ENCODE results near the gene HAUS1. TPM values are rescaled to one million over a fixed set of nuclear protein-coding genes. Genes with fewer than 3 reads are reported as not detected.
A peak's percentile ranks its signal among the peaks of the same experiment; 100 is the strongest.
"Not testable (repeated sequence)": the region's sequence is repeated elsewhere in the genome, so short reads cannot be mapped to it uniquely, and the experiment has no call there.

HAUS1 gene
- total RNA-seq, 2 donors from 2014 or later: 34.3 to 54.5 TPM

DNA sequence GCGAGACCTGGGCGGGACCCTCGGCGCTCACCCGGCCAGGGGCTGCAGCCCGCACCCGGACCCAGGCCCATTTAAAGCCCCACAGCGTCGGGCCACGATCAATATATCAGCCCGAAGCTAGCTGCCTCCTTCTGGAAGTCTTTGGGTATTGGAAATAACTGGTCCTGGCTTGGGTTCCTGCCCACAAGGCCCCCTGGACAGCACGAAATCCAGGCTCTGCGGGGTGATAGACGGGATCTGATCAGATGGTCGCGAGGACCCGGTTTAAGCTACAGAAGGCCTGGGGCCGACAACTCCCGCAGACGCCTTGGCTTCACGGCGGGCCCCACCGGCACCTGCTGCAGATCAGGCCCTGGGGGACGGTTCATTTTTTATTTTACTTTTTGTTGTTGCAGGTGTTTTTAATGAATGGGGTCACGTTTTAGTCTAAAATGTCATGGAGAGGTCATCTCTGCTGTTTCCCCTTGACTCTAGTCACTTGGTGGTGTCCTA, 31.8 kb upstream of the HAUS1 start:
- Mint-ChIP-seq H3K27me3 (no peaks in the 10 kb centered on the region), H3K4me1 (peaks cover 22% of the 10 kb centered on the region), H3K36me3 (ENCODE audit: low read depth) (peaks cover 5% of the 10 kb centered on the region), H3K27ac (no peak overlapping the region), H3K4me3 (peak overlapping the region; percentile 19), H3K9me3 (no peaks in the 10 kb centered on the region)
- no peak for ATAC-seq (replicated peaks)

DNA sequence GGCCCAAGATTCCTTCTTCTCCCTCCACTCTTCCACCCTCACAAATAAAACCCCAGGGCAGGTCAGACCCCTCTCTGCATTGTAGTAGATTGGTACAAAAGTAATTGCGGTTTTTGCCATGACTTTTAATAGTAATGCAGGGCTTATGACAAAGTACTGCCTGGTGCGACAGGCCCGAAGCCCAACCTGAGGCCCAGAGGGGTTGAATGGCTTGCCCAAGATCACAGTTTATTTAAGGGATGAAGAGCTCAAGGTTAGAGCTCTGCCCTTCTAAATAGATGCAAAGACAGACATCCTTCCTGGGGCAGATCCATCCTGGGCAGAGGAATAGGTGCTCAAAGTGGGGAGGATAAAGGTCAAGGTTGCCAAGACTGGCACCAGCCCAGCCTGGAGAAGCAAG, 31.2 kb upstream of the HAUS1 start:
- Mint-ChIP-seq H3K9me3 (no peaks in the 10 kb centered on the region), H3K36me3 (ENCODE audit: low read depth) (peaks cover 5% of the 10 kb centered on the region)
- ATAC-seq (replicated peaks): no peak

DNA sequence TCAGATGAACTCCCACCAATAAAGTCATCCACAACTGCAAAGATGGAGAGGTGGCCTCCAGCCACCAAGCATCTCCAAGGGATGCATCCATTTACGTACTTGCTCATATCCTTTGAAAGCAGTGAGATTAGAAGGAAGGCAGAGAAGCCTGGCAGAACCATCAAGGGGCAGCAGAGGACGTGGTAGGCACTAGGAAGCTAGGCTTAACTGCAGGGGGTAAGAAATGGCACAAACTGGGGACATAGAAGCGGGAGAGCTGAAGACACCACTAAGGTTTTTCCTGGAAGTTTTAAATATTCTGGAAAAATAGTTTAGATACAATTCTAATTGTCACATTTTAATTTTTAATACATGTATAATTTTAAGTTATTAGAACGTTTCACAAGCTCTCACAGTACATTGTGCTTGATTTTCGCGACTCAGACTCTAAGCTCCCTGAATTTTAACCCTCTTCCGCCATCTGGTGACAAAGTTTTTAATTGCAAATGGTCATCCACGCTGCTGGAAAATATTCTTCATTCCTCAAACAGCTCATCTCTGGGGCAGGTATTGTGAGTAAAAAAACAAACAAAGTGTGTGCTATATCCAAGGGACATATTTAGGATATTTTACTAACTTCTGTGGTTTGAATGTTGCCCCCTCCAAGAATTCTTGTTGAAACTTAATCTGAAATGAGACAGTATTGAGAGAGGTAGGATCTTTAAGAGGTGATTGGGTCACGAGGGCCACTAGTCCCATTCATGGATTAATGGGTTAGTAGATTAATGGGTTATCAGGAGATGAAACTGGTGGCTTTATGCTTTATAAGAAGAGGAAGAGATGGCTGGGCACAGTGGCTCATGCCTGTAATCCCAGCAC, 30.5 kb upstream of the HAUS1 start:
- Mint-ChIP-seq H3K36me3 (ENCODE audit: low read depth) (peaks cover 6% of the 10 kb centered on the region), H3K27me3 (no peaks in the 10 kb centered on the region), H3K9me3 (no peaks in the 10 kb centered on the region), H3K4me1 (peaks cover 20% of the 10 kb centered on the region), H3K4me3 (peak overlapping the region; percentile 19), H3K27ac (peak overlapping the region; percentile 52)
- peak; percentile 54 for ATAC-seq (replicated peaks)

More for the DNA sequence above, 31.2 kb upstream of the HAUS1 start:
- H3K4me1 Mint-ChIP-seq: peaks cover 22% of the 10 kb centered on the region
- no peak overlapping the region for H3K27ac Mint-ChIP-seq
- peak overlapping the region; percentile 19 for H3K4me3 Mint-ChIP-seq
- H3K27me3 Mint-ChIP-seq: no peaks in the 10 kb centered on the region

DNA sequence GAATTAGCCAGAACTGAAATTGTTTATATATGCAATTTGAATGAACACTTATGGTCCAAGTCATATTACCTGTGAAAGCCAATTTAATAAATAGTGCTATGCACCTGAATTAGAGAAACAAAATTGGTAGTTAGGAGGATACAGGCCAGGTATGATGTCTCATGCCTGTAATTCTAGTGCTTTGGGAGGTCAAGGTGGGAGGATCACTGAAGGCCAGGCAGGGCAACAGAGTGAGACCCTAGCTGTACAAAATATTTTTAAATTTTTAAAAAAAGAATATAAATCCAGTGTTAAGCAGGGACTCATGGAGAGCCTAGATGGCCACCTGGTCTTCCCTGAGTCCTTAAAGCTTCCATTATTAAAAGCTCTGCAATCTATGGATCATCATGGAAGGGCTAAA, 24.8 kb upstream of the HAUS1 start:
- no peak for ATAC-seq (replicated peaks)
- Mint-ChIP-seq H3K27me3 (no peaks in the 10 kb centered on the region), H3K27ac (no peak overlapping the region), H3K36me3 (ENCODE audit: low read depth) (peaks cover 61% of the 10 kb centered on the region), H3K9me3 (no peaks in the 10 kb centered on the region), H3K4me3 (no peak overlapping the region), H3K4me1 (no peaks in the 10 kb centered on the region)

DNA sequence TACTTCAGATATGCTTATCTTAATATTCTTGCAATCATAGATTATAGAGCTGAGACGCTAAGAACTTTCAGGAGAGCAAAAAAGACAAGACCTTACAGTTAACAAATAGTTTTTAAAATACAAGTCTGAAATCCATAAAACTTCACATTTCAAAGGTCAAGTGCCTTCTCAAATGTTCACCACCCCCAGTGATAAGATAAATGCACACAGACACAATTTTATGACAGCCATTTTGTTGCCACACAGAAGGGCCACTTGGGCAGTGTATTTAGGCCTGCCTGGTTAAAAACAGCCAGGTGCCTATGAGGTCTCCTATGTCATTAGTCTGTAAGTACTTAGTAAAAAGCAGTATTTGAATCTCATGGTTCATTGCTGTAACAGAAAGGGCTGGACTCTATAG, 24.0 kb upstream of the HAUS1 start:
- Mint-ChIP-seq H3K9me3 (no peaks in the 10 kb centered on the region), H3K4me1 (no peaks in the 10 kb centered on the region), H3K36me3 (ENCODE audit: low read depth) (peaks cover 70% of the 10 kb centered on the region), H3K27me3 (no peaks in the 10 kb centered on the region), H3K27ac (no peak overlapping the region), H3K4me3 (no peak overlapping the region)
- no peak for ATAC-seq (replicated peaks)

- Mint-ChIP-seq H3K27me3 (no peaks in the 10 kb centered on the region), H3K9me3 (no peaks in the 10 kb centered on the region), H3K4me3 (no peak overlapping the region), H3K36me3 (ENCODE audit: low read depth) (peaks cover 99% of the 10 kb centered on the region), H3K4me1 (no peaks in the 10 kb centered on the region), H3K27ac (no peak overlapping the region)
- no peak for ATAC-seq (replicated peaks)
These were observed 19.8 kb upstream of the HAUS1 start for GRCh38 chr18:46084431-46084830.

- not testable (repeated sequence) for H3K4me1 Mint-ChIP-seq; H3K9me3 Mint-ChIP-seq; H3K27me3 Mint-ChIP-seq; H3K4me3 Mint-ChIP-seq; ATAC-seq (replicated peaks)
- H3K27ac Mint-ChIP-seq: peak overlapping the region; percentile 61
- peaks cover 100% of the 10 kb centered on the region for H3K36me3 Mint-ChIP-seq (ENCODE audit: low read depth)
These were observed 15.7 kb upstream of the HAUS1 start for GRCh38 chr18:46088501-46088900.

DNA sequence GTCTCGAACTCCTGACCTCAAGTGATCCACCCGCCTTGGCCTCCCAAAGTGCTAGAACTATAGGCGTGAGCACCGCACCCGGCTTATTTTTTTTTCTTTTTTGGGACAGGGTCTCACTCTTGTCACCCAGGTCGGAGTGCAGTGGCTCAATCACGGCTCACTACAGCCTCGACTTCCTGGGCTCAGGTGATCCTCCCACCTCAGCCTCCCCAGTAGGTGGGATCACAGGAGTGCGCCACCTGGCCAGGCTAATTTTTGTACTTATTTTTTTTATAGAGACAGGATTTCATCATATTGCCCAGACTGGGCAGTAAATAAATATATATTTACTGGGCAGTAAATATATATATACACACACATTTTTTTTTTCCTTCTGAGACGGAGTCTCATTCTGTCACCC, 8.7 kb upstream of the HAUS1 start:
- no peaks in the 10 kb centered on the region for H3K9me3 Mint-ChIP-seq
- ATAC-seq (replicated peaks): no peak
- H3K4me1 Mint-ChIP-seq: peaks cover 14% of the 10 kb centered on the region
- H3K36me3 Mint-ChIP-seq (ENCODE audit: low read depth): peaks cover 70% of the 10 kb centered on the region
- H3K27ac Mint-ChIP-seq: peak overlapping the region; percentile 62
- H3K27me3 Mint-ChIP-seq: no peaks in the 10 kb centered on the region
- peak overlapping the region; percentile 97 for H3K4me3 Mint-ChIP-seq

DNA sequence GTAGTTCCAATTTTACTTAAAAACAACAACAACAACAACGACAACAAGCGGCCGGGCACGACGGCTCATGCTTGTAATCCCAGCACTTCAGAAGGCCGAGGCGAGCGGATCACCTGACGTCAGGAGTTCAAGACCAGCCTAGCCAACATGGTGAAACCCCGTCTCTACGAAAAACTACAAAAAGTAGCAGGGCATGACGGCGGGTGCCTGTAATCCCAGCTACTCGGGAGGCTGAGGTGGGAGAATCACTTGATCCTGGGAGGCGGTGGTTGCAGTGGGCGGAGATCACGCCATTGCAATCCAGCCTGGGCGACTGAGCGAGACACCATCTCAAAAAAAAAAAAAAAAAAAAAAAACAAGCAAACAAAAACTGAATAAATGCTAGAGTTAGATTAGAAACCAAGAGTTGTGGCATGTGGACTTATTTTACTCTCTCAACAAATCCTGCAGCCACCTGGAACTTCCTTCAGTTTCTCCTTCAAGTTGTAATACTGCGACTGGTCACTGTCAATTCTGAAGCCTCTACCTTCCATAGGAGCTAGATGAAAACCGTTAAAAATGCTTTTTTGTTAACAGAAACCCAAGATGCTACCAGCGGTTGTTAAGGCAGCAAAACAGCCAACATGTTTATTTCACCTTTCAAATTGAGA, 7.4 kb upstream of the HAUS1 start:
- ATAC-seq (replicated peaks): no peak
- Mint-ChIP-seq H3K27ac (peak overlapping the region; percentile 96), H3K4me1 (peaks cover 8% of the 10 kb centered on the region), H3K4me3 (peak overlapping the region; percentile 97), H3K36me3 (ENCODE audit: low read depth) (peaks cover 57% of the 10 kb centered on the region), H3K27me3 (no peaks in the 10 kb centered on the region), H3K9me3 (no peaks in the 10 kb centered on the region)

DNA sequence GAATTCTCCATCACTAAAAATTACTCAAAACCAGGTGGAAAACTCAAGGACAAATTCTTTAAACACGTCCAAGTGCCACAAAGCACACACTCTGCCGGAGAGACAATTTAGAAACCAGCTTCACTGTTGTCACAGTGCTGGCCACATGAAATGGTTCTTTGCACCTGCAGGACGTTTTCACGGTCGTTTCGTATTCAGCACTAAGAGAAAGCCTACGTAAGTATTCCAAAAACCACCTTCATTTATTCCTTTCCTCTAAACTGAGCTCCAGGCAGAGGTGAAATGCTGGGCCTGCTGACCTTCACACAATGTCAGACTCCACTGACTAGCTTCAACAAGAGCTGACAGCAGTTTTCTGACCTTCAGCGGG, 6.8 kb upstream of the HAUS1 start:
- peak; percentile 0 for ATAC-seq (replicated peaks)
- peaks cover 51% of the 10 kb centered on the region for H3K36me3 Mint-ChIP-seq (ENCODE audit: low read depth)
- no peaks in the 10 kb centered on the region for H3K9me3 Mint-ChIP-seq
- peaks cover 8% of the 10 kb centered on the region for H3K4me1 Mint-ChIP-seq
- H3K27me3 Mint-ChIP-seq: no peaks in the 10 kb centered on the region
- peak overlapping the region; percentile 96 for H3K27ac Mint-ChIP-seq
- peak overlapping the region; percentile 97 for H3K4me3 Mint-ChIP-seq

DNA sequence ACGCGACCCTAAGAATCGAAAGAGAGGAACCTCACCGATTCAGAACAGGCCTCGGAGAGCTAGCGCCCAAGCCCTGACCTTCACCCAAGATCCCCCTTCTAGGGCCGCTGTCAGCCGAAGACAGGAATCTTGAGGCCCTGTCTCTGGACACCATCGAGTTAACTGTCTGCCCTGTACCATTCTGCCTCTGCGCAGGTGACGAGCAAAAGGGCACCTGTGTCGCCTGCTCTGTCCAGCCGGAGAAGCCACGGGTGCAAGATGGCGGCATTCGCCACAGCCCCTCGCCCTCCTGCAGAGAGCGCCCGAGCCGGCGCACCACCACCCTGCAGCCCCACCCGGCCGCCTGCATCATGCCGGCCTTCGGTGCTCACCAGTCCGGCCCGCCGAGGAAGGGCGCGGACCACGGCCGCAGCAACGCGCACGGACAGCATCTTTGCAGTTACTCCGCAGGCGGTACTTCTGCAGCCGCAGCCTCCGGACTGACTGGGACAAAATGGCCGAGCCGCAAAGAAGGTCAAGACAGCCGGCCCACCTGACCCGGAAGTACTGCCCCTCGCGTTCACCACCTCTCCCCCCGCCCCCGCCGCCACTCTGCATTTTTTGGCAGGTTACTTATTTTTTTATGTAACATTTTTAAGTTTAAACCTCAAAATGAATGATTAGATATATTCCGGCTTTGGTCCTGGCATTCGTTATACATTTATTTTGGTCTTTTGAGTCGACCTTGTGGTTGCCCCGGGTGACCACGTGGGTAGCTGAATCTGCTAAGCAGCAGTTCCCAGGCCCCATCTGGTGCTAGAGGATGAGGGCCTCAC, 6.2 kb upstream of the HAUS1 start, which contains the start of gene ATP5F1A:
ATP5F1A (minus strand) TSS at position 496 of the 815 bp plus-strand sequence; CDS start at position 431, 65 bp downstream.
- Mint-ChIP-seq H3K27me3 (no peaks in the 10 kb centered on the region), H3K9me3 (no peaks in the 10 kb centered on the region), H3K27ac (peak within 1 kb of the TSS; percentile 96), H3K36me3 (ENCODE audit: low read depth) (peaks cover 45% of the 10 kb centered on the region), H3K4me1 (peaks cover 8% of the 10 kb centered on the region), H3K4me3 (peak within 1 kb of the TSS; percentile 97)
- ATAC-seq (replicated peaks): peak; percentile 94

DNA sequence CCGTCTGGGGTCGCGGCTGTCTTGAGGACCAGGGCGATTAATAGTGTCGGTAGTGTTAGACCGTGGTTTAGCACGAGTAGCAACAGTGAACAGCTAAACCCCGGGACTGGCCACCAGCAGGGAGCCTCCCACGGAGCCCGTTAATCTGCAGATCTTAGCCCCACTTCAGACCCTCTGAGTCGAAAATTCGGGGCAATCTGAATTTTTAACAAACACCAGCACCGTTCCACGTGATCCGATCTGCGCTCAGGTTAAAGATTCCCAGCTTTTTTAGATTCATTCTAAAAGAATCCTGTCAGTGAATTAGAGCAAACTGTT, 5.6 kb upstream of the HAUS1 start:
- Mint-ChIP-seq H3K27ac (peak overlapping the region; percentile 96), H3K4me3 (peak overlapping the region; percentile 97), H3K9me3 (no peaks in the 10 kb centered on the region), H3K4me1 (peaks cover 8% of the 10 kb centered on the region), H3K27me3 (no peaks in the 10 kb centered on the region), H3K36me3 (ENCODE audit: low read depth) (peaks cover 39% of the 10 kb centered on the region)
- ATAC-seq (replicated peaks): no peak

DNA sequence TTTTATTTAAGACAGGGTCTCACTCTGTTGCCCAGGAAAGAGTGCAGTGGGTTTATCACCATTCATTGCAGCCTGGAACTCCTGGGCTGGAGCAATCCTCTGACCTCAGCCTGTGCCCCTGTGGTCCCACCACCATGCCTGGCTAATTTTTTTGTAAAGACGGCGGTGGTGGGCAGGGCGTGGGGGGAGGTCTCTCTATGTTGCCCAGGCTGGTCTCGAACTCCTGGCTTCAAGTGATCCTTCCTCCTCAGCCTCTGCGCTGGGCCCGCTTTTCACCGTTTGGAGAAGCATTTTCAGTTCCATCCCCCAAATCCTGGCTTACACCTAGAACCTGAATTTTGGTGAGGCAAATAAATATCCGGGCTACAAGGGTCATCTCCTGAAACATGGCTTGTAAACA, 4.7 kb upstream of the HAUS1 start:
- Mint-ChIP-seq H3K27ac (no peak overlapping the region), H3K4me1 (peaks cover 8% of the 10 kb centered on the region), H3K4me3 (peak overlapping the region; percentile 97), H3K36me3 (ENCODE audit: low read depth) (peaks cover 30% of the 10 kb centered on the region), H3K9me3 (no peaks in the 10 kb centered on the region), H3K27me3 (no peaks in the 10 kb centered on the region)
- ATAC-seq (replicated peaks): no peak

- peaks cover 69% of the 10 kb centered on the region for H3K36me3 Mint-ChIP-seq (ENCODE audit: low read depth)
- no peaks in the 10 kb centered on the region for H3K27me3 Mint-ChIP-seq
- no peak overlapping the region for H3K4me3 Mint-ChIP-seq
- no peak for ATAC-seq (replicated peaks)
- H3K4me1 Mint-ChIP-seq: peaks cover 5% of the 10 kb centered on the region
- no peak overlapping the region for H3K27ac Mint-ChIP-seq
- no peaks in the 10 kb centered on the region for H3K9me3 Mint-ChIP-seq
These were observed 5.2 kb downstream of the HAUS1 start for GRCh38 chr18:46109386-46109785.
